ENCODE measurements around the gene AKIRIN1.
"Not testable (repeated sequence)": the region's sequence is repeated elsewhere in the genome, so short reads cannot be mapped to it uniquely, and the experiment has no call there.

The AKIRIN1 gene, protein sequence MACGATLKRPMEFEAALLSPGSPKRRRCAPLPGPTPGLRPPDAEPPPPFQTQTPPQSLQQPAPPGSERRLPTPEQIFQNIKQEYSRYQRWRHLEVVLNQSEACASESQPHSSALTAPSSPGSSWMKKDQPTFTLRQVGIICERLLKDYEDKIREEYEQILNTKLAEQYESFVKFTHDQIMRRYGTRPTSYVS

DNA sequence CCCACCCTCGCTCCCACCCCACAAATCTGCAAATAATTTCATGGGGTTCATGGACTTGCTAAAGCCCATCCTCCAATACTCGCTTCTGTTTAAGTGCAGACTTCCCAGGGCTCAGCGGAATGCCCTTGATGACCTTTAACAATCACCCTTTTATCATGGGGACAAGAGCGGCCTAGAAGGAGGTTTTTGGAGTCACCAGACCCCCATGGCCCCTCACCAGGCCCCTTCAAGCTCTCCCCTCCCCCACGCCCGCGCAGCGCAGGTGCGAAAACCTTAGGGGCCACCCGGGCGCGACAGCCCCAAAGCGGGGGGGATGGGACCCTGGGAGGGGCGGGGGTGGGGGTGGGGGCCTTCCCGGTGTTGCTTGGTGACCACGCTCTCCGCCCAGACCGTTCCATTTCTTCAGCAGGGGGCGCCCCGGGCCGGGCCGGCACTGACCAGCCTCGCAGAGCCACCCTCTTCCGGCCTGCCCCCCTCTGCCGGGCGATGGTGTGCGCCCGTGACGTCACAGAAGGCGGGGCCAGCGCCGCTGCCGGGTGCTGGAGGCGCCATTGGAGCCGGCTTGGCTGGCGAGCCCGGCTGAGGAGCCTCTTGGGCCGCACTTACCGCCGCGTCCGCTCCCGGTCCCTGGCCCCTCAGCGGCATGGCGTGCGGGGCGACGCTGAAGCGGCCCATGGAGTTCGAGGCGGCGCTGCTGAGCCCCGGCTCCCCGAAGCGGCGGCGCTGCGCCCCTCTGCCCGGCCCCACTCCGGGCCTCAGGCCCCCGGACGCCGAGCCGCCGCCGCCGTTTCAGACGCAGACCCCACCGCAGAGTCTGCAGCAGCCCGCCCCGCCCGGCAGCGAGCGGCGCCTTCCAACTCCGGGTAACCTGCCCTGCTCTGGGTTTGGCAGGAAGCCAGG lies at the start of gene AKIRIN1:
Gene AKIRIN1 (plus strand): TSS at position 539 of the 900 bp plus-strand sequence. CDS start 105 bp downstream, at position 644.
- peak; percentile 91 to 96 for DNase-seq (ENCODE audit: low read depth in 2 of 2)

DNA sequence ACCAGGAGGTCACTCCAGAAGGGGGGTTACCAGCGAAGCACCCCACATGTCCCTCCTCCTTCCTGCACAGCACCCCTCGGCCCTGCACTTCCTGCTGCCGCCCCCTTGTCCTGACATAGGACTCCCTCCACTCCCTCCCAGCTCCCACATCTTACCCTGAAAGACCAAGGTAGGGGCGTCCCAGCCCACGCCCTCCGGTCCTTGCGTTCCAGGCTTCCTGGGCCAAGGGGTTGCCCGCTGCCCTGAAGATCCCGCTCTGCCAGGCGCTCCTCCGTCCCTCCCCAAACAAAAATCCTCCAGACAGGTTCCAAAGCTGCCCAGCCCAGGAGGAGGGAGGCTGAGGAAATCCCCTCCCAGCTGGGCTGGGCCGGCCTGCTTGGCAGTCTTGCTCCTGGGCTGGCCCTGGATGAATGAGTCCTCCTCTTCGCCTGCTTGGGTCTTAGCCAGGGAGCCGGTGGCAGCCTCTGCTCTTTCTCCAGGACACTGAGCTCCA lies 49.5 kb upstream of the AKIRIN1 start, which contains the start of gene RHBDL2:
Gene RHBDL2 (minus strand): TSS at position 304 of the 493 bp plus-strand sequence. CDS start 22,618 bp downstream, outside the sequence.
- DNase-seq (ENCODE audit: low read depth in 2 of 2), result no peak

DNA sequence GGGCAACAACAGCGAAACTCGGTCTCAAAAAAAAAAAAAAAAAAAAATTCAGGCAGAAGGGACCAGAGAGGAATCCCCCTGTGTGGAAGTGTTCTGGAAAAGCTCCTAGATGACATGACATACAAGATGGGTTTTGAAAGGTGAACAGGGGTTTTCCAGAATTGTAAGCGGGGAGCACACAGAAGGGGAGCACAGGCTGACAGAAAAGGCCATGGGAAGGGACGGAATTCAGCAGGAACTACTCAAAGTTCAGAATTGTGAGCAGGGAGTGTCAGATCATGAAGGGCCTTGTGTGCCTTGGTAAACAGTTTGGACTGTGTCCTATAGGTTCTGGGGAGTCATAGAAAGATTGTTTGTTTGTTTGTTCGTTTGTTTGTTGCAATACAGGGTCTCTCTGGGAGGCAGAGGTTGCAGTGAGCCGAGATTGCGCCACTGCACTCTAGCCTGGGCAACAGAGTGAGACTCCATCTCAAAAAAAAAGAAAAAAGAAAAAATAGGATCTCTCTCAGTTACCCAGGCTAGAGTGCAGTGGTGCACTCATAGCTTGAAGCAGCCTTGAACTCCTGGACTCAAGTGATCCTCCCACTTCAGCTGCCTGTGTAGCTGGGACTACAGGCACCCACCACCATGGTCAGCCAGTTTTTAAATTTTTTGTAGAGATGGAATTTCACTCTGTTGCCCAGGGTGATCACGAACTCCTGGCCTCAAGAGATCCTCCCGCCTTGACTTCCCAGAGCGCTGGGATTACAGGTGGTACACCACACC lies 48.2 kb upstream of the AKIRIN1 start:
- DNase-seq (ENCODE audit: low read depth in 2 of 2), result no peak

DNA sequence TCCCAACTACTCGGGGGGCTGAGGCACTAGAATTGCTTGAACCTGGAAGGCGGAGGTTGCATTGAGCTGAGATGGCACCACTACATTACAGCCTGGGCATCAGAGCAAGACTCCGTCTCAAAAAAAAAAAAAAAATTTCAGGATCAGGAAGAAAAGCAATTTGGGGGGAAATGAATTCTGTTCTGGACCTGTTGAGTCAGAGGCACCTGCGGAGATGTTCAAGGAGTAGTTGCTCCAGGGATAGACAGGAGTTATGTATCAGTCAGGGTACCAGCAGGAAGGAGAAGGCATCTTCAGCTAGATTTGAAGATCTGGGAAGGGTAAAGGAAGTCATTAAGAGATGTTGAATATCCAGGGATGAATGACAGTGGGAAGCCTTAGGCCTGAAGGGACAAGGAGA lies 46.5 kb upstream of the AKIRIN1 start:
- DNase-seq (ENCODE audit: low read depth in 2 of 2), result no peak

DNA sequence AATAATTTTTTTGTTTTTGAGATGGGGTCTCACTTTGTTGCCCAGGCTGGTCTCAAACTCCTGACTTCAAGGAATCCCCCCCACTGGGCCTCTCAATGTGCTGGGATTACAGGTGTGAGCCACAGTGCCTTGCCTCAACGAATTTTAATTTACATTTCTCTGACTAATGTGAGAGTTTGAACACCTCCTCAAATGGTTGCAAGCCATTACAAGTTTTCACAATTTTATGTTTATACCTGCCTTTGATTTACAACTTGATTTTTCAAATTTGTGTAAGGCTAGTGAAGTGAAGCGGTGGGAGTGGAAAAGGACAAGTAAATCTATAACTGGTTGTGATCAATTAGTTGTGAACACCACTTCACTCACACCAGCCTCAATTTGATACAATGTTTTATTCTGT lies 40.5 kb upstream of the AKIRIN1 start:
- DNase-seq (ENCODE audit: low read depth in 2 of 2), result no peak

DNA sequence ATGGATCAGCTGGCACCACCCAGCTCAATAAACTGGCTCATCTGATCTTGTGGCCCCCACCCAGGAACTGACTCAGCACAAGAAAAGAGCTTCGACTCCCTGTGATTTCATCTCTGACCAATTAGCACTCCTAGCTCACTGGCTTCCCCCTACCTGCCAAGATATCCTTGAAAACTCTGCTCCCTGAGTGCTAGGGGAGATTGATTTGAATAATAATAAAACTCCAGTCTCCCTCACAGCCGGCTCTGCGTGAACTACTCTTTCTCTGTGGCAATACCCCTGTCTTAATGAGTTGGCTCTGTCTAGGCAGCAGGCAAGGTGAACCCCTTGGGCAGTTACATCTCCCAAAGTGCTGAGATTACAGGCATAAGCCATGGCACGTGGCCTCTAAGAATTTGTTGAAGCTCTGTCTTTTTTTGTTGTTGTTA lies 37.6 kb upstream of the AKIRIN1 start:
- DNase-seq (ENCODE audit: low read depth in 2 of 2), result no peak

DNA sequence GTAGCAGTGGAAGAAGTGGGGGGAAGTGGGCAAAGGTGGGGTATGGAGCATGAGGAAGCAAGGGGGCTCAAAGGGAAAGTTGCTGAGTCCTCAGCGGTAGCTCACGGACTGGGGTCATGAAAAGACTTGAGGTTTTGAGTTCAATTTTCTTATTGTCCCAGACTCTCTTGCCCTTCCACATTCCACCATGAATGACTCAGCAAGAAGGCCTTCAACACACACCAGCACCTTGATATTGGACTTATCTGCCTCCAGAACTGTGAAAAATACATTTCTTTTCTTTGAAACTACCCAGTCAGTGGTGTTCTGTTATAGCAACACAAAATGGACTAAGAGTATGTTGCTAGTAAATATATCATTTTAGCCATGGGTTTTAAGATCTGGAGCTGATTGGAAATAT lies 32.1 kb upstream of the AKIRIN1 start:
- no peak for DNase-seq (ENCODE audit: low read depth in 2 of 2)

DNA sequence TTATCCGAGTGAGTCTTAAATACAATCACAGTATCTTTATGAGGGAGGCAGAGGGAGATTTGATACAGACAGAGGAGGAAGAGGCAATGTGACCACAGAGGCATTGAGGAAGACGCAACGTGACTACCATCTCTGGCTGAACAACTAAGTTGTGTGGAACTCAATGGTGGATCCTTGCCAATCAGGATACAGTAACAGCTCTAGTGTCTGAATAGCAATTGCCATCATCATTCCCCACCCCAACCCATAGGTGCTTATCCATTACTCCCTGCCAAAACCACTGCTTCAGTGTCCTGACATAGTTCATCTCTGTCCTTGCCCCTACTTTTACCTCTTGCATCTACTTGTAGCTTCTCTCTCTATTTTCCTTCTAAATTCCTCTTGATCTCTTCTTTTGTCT lies 29.0 kb upstream of the AKIRIN1 start:
- no peak for DNase-seq (ENCODE audit: low read depth in 2 of 2)

DNA sequence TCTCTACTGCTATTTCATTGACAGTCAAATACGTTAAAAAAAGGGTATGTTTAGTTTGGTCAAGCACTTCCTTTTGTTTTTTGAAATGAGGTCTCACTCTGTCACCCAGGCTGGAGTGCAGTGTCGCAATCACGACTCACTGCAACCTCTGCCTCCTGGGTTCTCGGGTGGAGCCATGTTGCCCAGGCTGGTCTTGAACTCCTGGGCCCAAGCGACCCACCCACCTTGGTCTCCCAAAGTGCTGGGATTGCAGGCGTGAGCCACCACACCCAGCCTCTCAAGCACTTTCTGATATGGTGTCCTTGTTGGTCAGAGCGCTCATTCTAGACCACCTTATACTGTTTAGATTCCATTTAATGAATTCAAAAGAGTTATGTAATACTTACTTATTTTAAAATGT lies 28.5 kb upstream of the AKIRIN1 start:
- DNase-seq (ENCODE audit: low read depth in 2 of 2), result no peak

DNA sequence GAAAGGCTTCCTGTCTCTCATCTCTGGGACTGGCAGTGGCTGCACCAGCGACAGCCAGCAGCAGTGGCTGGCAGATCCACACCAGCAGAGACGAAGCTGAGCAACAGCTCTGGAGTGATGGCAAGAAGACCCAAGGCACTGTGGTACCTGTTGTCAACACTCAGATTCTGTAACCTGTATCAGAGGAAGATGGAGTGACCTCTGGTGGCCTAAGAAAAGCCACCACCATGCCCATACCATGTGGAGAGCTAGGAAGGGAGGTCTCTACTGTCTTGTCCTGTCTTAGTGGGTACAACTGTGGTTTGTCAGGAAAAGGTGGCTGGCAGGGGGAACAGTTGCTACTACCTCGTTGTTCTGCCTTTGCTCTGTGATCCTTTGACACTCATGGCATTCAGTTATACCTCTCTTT lies 26.9 kb upstream of the AKIRIN1 start:
- no peak for DNase-seq (ENCODE audit: low read depth in 2 of 2)

DNA sequence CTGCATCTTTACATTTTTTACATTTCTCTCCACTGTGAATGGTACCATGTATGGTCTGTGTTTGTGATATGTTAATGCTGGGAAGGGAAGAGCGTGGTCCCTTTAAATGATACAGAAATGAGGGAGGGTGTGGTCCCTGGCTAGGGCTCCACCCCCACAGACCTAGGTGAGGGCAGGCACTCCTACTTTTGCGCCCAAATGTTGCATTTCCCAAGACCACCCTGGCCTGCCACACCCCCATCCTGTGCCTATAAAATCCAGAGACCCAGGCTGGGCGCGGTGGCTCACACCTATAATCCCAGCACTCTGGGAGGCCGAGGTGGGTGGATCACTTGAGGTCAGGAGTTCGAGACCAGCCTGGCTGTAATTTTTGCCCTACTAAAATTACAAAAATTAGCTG lies 17.9 kb upstream of the AKIRIN1 start:
- not testable (repeated sequence) for DNase-seq (ENCODE audit: low read depth in 2 of 2)

DNA sequence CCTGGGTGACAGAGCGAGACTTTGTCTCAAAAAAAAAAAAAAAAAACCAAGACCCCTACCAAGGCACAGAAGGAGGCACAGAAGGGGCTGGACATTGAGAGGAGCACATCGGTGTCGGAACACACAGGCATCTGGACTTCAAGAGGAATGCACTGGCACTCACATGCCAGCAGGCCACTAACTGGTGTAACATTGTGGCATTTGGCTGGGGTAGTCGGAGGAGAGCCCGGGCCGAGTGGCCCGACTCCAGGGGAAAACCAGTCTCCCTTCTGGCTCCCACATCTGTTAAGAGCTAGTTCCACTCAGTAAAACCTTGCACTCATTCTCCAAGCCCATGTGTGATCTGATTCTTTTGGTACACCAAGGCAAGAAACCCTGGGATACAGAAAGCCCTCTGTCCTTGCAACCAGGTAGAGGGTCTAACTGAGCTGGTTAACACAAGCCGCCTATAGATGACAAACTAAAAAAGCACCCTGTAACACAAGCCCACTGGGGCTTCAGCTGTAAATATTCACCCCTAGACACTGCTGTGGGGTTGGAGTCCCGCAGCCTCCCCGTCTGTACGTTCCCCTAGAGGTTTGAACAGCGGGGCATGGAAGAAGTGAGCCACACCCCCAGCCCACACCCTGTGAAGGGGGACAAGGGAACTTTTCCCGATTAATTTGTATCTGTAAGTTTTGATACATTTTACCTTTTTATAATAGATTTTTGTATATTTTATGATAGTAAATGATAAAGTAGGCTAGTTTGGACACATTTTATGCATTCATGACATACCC lies 17.2 kb upstream of the AKIRIN1 start:
- DNase-seq (ENCODE audit: low read depth in 2 of 2), result no peak

DNA sequence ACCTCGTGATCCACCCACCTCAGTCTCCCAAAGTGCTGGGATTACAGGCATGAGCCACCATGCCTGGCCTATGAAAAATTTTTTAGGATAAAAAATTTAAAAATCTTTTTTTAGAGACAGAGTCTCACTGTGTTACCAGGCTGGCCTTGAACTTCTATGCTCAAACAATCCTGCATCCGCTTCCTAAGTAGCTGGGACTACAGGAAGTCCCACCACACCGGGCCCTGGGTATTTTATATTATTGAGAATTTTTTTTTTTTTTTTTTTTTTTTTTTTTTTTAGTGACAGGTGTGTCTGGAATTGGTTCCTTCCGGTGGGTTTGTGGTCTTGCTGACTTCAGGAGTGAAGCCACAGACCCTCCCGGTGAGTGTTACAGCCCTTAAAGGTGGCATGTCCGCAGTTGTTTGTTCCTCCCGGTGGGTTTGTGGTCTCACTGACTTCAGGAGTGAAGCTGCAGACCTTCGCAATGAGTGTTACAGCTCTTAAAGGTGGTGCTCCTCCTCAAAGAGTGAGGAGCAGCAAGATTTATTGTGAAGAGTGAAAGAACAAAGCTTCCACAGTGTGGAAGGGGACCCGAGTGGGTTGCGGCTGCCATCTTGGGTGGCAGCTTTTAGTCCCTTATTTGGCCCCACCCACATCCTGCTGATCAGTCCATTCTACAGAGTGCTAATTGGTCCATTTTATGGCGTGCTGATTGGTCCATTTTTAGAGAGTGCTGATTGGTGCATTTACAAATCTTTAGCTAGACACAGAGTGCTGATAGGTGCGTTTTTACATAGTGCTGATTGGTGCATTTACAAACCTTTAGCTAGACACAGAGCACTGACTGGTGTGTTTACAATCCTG lies 13.5 kb upstream of the AKIRIN1 start:
- DNase-seq (ENCODE audit: low read depth in 2 of 2), result peak in 1 of 2 donors; percentile 14

DNA sequence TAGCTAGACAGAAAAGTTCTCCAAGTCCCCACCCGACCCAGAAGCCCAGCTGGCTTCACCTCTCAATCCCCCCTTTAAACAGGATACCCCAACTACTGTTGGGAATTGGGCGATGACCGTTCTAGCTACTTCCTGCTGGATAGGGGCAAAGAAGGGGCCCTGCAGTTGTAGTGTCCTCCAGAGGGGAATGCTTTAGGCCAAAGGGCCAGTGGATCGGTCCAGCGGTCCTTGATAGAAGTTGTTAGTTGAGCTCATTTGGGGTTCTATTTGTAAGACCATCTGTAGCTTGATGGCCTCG lies 12.9 kb upstream of the AKIRIN1 start:
- not testable (repeated sequence) for DNase-seq (ENCODE audit: low read depth in 2 of 2)

DNA sequence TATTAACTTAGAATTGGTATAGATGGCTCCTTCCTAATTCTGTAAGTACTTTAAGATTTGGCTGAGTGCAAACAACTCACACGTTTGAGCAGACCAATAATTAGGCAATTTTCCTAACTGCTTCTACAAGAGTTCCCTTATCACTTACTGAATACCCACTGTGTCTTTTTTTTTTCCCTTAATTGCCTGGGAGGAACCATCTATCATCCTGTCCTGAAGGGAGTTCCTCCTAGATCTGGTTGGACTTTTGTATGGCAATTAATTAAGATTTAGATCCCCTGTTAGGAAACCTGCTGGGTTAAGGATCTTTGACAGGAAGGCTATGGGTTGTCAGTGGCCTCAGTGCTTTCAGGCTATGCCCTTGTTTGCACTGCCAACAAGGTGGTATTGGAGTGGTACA lies 11.7 kb upstream of the AKIRIN1 start:
- DNase-seq (ENCODE audit: low read depth in 2 of 2), result not testable (repeated sequence)

DNA sequence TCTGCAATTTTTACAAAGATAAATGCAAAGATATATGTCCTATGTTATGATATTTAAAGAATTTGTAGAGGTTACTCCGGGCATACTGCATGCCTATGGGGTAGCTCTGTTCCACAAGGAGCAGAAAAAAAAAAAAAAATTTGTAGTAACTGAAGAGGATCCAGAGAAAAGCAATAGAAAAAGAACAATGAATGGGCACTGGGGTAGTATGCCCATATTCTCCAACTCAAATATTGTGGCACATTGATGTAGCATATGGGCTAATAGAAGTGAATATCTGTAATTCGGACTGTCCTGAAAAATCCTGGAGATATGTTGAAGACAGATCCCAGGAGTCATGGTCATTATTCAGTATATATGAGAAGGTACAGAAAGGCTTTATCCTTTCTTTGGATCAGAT lies 1.1 kb upstream of the AKIRIN1 start:
- DNase-seq (ENCODE audit: low read depth in 2 of 2), result no peak

DNA sequence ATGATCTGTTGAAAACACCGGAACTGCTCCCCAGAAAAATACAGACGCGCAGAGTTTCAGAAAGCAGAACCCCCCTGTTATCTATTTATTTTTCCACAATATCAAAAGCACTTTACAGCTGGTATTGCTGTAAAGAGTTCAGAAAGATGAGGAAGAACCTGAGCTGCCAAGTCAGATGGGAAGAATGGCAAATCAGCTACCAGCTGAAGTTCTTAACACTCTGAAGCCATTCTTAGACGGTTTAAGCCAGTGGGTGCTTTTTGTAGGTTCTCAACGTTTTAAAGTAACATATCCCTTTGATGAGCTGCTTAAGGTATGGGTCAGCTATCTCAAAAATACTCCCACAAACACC lies 714 bp upstream of the AKIRIN1 start:
- no peak for DNase-seq (ENCODE audit: low read depth in 2 of 2)

DNA sequence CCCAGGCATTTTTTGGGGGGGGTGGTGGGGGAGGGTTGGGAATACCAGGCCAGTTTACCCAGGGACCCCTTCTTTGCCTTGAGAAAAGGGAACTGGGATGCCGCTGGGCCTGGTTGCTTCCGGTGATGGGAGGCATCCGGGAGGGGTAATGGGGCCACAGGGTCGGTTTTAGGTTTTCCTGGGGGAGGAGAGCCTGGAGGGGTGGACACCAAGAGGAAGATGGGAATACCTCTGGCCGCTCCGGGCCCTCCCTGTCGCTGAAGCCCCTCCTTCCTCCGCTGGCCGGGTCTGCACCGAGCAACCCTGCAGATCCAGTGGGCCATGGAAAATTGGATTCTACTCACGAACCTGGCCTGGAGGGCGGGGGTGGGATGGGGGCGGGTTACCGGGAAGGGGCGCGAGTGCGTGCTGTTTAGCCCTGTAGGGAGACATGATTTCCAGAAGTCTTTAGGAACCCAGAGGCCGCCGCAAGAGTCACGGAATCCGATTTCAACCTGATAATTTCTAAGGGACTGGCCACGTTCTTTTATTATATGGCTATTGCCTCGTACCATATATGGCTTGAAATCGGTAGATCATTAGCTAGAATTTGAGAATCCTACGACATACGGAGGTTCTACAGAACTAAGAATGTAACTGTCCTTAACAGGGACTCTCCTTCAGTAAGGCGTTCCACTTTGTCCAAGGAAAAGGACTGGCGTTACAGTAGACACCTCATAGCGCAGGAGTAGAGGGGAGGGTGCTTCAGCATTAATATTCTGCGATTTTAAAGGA lies 749 bp downstream of the AKIRIN1 start:
- DNase-seq (ENCODE audit: low read depth in 2 of 2), result no peak

DNA sequence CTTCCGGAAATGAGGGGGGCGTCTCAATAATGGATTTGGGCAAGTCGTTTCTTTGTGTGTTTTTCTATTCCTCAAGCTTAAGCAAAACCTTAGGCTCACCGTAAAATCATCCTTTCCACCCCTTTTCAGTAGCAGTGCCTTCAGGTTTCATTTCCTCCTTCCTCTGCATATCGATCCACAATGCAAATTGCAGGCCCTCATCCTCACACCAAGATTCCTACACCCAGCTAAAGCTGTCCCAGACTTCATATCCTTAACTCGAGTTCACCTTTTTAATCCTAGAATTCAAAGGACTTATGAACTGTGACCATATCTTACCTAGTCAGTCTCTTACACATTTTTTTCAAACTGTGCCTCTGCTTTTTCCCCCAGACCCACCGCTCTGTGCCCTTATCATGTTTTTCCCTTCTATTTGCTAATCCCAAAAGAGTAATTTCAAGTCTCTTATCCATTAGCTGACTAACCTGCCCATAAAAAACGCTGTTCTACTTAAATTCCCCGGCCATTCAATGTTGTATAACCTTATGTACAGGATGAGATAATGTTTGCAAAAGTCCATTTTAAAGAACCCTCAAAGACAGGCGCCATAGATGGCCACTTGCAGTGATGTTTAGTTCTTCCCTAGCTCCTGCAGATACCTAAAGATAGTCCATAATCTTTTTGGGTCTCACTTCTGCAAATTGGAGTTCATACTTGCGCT lies 1.5 kb downstream of the AKIRIN1 start:
- no peak for DNase-seq (ENCODE audit: low read depth in 2 of 2)
